GM21381 (cell line): Measurements from ENCODE around the gene SOD2.
A peak's percentile ranks its signal among the peaks of the same experiment; 100 is the strongest.
"Not testable (repeated sequence)": the region's sequence is repeated elsewhere in the genome, so short reads cannot be mapped to it uniquely, and the experiment has no call there.

ENCODE experiments used
- ATAC-seq: cut with Tn5 transposase; IDR thresholded peaks from one replicate; pipeline ENCODE4 v1.9.1; 2021; ENCODE audit warnings: mild to moderate bottlenecking, moderate library complexity; ENCODE audit not compliant: unreplicated experiment

The SOD2 gene

GRCh38 chr6:159684013-159684304, 9.1 kb downstream of the SOD2 start:
- no peak for ATAC-seq

GRCh38 chr6:159682810-159683209, 10.2 kb downstream of the SOD2 start:
- ATAC-seq = no peak

GRCh38 chr6:159682295-159682694, 10.7 kb downstream of the SOD2 start:
- no peak for ATAC-seq

GRCh38 chr6:159681191-159681880, 11.7 kb downstream of the SOD2 start:
- ATAC-seq = no peak

- no peak for ATAC-seq
These were observed 12.9 kb downstream of the SOD2 start for GRCh38 chr6:159680104-159680503.

- no peak for ATAC-seq
These were observed 13.7 kb downstream of the SOD2 start for GRCh38 chr6:159679091-159680077.

- no peak for ATAC-seq
These were observed 14.5 kb downstream of the SOD2 start for GRCh38 chr6:159678574-159678973.

GRCh38 chr6:159677506-159678165, 15.4 kb downstream of the SOD2 start:
- no peak for ATAC-seq

- ATAC-seq = no peak
These were observed 16.0 kb downstream of the SOD2 start for GRCh38 chr6:159676890-159677505.

GRCh38 chr6:159676236-159676635, 16.8 kb downstream of the SOD2 start:
- not testable (repeated sequence) for ATAC-seq

GRCh38 chr6:159665868-159666635, 27.0 kb downstream of the SOD2 start:
- no peak for ATAC-seq

- not testable (repeated sequence) for ATAC-seq
These were observed 29.6 kb downstream of the SOD2 start for GRCh38 chr6:159663368-159663889.

- not testable (repeated sequence) for ATAC-seq
These were observed 31.1 kb downstream of the SOD2 start for GRCh38 chr6:159661977-159662376.

GRCh38 chr6:159655409-159655988, 37.5 kb downstream of the SOD2 start:
- ATAC-seq = no peak

GRCh38 chr6:159654483-159655098, 38.5 kb downstream of the SOD2 start:
- ATAC-seq = no peak

GRCh38 chr6:159650314-159650713, 42.7 kb downstream of the SOD2 start:
- ATAC-seq = no peak

- ATAC-seq = no peak
These were observed 43.6 kb downstream of the SOD2 start for GRCh38 chr6:159649441-159649840.

GRCh38 chr6:159646733-159647132, 46.3 kb downstream of the SOD2 start:
- peak; percentile 99 for ATAC-seq

- no peak for ATAC-seq
These were observed 46.9 kb downstream of the SOD2 start for GRCh38 chr6:159646116-159646515.
